GM12801 (cell line): ENCODE measurements around the gene SUN5.

Experiments
- TF ChIP-seq, protein P1 (sequence below): IDR thresholded peaks from one replicate; pipeline ENCODE4 v1.5.1; 2011; ENCODE audit warnings: control low read depth; ENCODE audit not compliant: insufficient read length; ENCODE audit errors: extremely low read depth

SUN5 gene

DNA sequence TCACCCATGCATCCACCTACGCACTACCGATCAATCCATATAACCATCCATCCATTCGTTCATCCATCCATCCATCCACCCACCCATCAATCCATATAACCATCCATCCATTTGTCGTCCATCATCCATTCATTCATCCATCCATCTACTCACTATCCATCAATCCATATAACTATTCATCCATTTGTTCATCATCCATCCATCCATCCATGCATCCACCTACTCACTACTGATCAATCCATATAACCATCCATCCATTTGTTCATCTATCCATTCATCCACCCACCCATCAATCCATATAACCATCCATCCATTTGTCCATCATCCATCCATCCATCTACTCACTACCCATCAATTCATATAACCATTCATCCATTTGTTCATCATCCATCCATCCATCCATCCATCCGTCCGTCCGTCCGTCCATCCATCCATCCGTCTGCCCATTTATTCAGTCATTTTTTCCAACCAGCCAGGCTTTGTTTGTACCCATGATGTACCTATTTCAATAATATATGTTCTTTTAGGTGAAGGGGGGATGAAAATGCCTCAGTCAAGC lies 21.2 kb upstream of the SUN5 start:
- TF ChIP-seq, protein P1, sequence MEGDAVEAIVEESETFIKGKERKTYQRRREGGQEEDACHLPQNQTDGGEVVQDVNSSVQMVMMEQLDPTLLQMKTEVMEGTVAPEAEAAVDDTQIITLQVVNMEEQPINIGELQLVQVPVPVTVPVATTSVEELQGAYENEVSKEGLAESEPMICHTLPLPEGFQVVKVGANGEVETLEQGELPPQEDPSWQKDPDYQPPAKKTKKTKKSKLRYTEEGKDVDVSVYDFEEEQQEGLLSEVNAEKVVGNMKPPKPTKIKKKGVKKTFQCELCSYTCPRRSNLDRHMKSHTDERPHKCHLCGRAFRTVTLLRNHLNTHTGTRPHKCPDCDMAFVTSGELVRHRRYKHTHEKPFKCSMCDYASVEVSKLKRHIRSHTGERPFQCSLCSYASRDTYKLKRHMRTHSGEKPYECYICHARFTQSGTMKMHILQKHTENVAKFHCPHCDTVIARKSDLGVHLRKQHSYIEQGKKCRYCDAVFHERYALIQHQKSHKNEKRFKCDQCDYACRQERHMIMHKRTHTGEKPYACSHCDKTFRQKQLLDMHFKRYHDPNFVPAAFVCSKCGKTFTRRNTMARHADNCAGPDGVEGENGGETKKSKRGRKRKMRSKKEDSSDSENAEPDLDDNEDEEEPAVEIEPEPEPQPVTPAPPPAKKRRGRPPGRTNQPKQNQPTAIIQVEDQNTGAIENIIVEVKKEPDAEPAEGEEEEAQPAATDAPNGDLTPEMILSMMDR: no peak

DNA sequence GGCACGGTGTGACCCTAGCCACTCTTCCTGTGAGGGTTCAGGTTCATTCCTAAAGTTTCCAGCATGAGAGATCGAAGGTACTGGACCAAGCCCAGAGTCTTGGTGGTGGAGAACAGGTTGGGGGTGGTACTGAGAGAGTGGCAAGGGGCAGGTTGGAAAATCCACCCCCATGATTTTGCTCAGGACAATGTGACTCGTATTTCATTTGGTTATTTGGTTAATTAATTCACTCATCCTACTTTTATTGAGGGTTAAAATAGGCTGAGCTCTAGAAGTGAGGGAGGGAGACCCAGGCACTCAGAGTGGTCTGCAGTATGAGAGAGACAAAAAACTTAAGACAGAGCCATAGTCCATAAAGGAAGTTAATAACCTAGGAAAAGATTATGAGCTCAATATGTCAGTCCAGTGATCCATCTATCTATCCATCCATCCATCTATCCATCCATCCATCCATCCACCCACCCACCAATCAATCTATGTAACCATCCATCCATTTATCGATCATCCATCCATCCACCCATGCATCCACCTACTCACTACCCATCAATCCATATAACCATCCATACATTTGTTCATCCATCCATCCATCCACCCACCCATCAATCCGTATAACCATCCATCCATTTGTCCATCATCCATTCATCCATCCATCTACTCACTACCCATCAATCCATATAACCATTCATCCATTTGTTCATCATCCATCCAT lies 20.5 kb upstream of the SUN5 start:
- TF ChIP-seq, protein P1: no peak

DNA sequence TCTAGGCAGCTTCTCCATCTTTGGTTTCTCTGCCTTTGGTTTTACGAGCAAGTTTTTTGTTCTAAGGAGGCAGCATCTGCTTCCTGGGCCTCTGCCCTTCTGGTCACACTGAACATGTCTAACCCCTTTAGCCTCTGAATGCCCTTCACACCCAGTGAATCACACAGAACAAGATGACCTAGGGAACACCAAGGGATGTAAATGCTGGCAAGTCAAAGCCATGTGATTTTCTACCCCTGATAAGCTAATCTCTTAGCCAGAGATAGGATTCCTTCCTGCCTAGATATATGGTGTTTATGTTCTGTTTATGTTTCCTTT lies 20.0 kb upstream of the SUN5 start:
- TF ChIP-seq, protein P1: no peak

DNA sequence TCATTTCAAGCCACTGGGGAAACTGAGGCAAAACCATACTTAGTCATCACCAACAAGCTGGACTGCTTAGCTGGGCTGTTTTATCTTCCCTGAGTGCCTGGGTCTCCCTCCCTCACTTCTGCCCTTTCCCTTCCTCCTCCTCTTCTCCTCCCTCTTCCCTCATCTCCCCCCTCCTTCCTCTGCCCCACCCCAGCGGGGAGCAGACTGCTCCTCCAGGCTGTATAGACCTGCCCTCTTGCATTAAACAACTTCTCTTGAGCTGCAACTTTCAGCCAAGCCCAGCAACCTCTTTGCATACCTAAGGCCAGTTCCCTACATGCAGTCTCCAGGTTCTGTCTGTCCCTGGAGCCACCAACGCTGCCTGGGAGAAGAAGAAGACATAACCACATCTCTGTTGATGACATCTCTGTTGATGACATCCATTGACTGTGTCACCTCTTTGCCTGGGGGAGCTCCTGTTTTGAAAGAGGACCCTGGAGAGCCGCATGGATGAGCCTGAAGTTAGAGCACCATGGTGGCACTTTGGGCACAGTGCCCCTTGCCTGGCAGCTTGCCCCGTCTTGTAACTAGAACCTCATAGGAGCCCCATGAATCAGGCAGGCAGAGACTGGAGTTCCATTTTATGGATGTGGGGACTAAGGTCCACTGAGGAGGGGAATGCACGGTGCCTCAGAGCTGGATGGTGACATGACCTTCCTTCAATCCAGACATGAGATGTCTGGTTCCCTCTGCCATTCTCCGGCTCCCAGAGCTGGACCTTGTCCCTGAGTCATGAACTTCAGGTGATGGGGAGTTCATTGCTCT lies 19.4 kb upstream of the SUN5 start:
- TF ChIP-seq, protein P1: no peak

DNA sequence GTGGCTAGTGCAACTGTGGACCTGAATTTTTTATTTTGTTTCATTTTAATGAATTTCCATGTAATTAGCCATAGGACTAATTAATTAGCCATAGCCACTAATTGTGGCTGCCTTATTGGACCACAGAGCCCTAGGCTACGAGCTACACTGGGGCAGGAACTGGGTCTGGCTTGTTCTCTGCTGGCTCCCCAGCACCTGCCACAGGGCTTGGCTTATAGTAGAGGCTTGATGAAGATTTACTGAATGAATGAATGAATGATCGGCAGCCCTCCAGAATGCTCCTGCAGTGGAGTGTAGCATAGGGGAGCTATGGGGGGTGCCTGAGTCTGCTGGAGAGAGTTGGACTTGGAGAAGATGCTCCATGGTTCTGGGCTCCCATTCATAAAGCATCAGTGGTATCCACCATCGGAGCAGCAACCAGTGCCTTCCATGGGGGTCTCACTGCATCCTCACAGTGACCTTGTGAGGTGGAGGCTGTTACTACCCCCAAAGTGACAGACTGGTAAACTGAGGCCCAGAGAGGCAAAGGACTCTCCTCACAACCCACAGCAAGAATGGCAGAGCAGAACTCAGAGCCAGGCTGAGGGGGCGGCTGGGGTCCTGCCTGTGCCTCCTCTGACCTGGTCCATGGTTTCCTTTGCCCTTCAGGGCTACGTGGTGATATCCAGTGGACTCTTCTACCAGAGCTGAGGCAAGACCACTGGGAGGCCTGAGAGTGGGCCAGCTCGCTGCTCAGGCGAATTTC lies 18.6 kb upstream of the SUN5 start:
- TF ChIP-seq, protein P1: no peak

DNA sequence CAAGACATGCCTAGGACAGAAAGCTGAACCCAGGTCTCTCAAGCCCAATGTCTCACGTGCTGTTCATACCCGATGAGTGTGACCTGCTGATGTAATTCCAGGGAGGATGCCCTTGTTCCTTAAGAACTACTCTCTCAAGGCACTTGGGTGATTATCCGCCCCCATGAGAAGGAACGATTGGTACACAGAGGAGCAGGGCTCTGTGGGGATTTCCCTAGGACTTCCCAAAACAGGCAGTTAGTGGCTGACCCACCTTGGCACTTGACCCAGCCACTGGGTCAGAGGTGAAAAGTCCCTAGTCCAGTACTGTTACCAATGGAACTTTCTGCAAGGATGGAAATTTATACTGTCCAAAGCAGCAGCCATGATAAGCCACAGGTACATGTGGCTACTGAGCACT lies 18.1 kb upstream of the SUN5 start:
- TF ChIP-seq, protein P1: no peak

DNA sequence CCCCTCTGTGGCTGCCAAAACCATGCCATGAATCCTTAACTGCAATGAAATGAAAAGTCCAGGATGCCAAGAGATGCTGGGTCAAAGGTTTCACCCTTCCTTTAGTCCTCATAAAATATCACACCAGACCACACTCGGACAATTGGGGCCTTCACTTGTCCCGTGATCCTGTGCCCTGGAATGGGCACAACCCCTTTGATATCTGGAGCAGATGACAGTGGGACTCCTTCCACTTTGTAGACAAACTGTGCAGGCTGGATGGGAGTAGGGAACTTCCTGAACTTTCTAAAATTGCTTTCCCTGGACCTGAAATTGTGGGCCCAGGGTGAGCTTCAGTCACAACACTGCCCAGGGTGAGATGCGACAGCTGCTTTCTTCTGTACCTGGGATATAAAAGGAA lies 17.6 kb upstream of the SUN5 start:
- TF ChIP-seq, protein P1: no peak
